Loucy (cell line): ENCODE measurements around the gene CNTN2.

ENCODE experiments used
- EZH2phosphoT487 ChIP-seq: fragments of 200-600 bp; IDR thresholded peaks from 2 replicates; pipeline ENCODE4 v1.6.1; 2018; ENCODE audit warnings: antibody characterized with exemption, mild to moderate bottlenecking, moderate library complexity, borderline replicate concordance
- TF ChIP-seq, protein P1 (sequence below): fragments of 200-600 bp; sonication (generic); conservative IDR thresholded peaks from 2 replicates; pipeline ENCODE4 v1.5.1; 2014; ENCODE audit warnings: mild to moderate bottlenecking, antibody characterized with exemption, low read length

- TF ChIP-seq, protein P1, sequence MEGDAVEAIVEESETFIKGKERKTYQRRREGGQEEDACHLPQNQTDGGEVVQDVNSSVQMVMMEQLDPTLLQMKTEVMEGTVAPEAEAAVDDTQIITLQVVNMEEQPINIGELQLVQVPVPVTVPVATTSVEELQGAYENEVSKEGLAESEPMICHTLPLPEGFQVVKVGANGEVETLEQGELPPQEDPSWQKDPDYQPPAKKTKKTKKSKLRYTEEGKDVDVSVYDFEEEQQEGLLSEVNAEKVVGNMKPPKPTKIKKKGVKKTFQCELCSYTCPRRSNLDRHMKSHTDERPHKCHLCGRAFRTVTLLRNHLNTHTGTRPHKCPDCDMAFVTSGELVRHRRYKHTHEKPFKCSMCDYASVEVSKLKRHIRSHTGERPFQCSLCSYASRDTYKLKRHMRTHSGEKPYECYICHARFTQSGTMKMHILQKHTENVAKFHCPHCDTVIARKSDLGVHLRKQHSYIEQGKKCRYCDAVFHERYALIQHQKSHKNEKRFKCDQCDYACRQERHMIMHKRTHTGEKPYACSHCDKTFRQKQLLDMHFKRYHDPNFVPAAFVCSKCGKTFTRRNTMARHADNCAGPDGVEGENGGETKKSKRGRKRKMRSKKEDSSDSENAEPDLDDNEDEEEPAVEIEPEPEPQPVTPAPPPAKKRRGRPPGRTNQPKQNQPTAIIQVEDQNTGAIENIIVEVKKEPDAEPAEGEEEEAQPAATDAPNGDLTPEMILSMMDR: no peak
- no peak for TF ChIP-seq EZH2phosphoT487
Observed at GRCh38 chr1:205043866-205044265, 854 bp downstream of the CNTN2 start.
